GM13976 (cell line): ENCODE results near the gene SOHLH2.

Experiments
- DNase-seq: peaks from one replicate; pipeline ENCODE4 v3.0.0; 2012; ENCODE audit warnings: low spot score
- in situ Hi-C: fragments of 300-500 bp; cut with MboI; formaldehyde crosslinking; loops from one replicate; pipeline ENCODE4 v1.12.0; 2022; ENCODE audit warnings: low sequenced_read_pairs, mixed read lengths, inconsistent platforms; ENCODE audit not compliant: unreplicated experiment
- TF ChIP-seq, protein P1 (sequence below): IDR thresholded peaks from 2 replicates; pipeline ENCODE4 v1.5.1; 2012; ENCODE audit warnings: borderline replicate concordance, mild to moderate bottlenecking; ENCODE audit not compliant: insufficient read depth; ENCODE audit errors: extremely low read depth, missing control alignments, control extremely low read depth

The SOHLH2 gene

DNA sequence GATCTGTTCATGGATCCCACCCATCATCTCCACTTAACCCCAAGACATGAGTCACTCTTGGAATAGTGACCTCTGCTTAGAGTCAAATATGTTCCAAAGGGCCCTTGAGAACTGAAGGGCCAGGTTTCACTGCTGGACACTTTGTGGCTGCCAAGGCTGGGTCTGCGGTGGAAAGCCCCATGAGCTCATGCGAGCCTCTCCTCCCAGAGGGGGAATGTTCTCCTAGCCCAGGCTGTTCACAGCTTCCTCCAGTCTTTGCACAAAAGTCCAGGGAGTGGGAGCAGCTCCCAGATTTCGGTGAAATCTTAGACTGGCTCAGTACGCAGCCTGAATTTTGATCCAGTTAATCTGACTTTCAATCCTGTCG is 82.4 kb downstream of the SOHLH2 start:
- no peak for DNase-seq
- TF ChIP-seq, protein P1, sequence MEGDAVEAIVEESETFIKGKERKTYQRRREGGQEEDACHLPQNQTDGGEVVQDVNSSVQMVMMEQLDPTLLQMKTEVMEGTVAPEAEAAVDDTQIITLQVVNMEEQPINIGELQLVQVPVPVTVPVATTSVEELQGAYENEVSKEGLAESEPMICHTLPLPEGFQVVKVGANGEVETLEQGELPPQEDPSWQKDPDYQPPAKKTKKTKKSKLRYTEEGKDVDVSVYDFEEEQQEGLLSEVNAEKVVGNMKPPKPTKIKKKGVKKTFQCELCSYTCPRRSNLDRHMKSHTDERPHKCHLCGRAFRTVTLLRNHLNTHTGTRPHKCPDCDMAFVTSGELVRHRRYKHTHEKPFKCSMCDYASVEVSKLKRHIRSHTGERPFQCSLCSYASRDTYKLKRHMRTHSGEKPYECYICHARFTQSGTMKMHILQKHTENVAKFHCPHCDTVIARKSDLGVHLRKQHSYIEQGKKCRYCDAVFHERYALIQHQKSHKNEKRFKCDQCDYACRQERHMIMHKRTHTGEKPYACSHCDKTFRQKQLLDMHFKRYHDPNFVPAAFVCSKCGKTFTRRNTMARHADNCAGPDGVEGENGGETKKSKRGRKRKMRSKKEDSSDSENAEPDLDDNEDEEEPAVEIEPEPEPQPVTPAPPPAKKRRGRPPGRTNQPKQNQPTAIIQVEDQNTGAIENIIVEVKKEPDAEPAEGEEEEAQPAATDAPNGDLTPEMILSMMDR = no peak
- in situ Hi-C loops = no loop called here

DNA sequence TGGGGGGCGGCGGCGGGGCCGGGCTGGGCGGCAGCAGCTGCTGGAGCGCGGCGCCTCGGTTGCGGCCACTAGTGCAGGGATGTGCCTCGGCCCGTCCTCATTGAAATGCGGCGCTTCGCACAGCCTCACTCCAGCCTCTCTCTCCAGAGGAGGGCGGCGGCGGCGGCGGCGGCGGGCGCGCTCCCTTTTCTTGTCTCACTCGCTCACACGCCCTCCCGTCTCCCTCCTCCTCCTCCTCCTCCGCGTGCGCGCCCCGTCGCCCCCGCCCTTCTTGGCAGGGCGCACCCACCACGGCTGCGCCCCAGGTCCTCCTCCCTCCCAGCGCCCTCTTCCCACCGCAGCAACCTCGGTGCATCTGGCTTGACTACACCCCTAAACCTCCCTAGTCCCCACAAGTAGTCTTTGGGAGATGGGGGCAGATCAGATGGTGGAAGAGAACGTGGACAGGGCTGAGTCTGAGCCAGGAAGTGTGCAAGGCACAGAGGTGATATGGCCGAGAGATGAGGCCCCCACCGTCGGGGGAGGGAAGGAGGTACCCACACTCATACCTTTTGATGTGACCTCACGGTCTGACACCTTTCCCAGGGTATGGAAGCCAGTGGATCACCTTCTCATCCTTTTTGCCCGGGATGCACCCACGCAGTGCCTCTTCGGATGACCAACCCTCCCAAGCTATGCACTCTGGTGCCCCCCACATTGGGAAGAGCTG is 83.0 kb downstream of the SOHLH2 start, which contains the start of gene DCLK1:
Gene DCLK1 (minus strand): TSS at position 161 of the 709 bp plus-strand sequence.
- in situ Hi-C loops = no loop called here
- TF ChIP-seq, protein P1 = no peak
- DNase-seq = no peak

DNA sequence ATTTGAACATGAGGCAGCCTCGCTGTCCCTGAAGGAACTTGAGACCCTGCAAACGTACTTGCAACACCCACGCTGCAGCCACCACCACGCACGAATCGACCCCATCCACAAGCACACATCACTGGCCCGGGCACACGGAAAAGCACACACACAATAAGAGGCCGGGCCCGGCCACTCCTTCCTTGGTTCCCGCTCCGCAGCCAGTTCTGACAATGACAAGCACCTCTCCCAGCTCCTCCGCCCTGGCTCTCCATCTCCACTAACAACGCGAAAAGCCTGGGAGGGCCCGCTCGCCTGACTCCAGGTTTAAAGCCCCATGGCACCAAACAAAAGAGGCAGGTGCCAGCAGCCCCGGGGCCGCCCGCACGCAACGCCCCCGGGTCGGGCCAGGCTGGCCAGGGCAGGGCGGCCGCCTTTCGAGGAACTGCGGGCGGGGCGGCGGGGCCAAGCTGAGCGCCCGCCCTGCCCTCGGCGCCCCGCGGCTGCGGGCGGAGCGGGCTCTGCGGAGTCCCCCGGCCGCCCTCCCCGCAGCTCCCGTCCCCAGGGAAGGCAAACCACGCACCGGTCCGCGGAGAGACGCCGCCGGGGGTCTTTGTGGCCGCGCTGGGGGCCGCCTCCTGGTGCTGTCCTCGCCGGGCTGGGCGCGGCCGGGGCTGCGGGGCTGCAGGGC is 83.7 kb downstream of the SOHLH2 start:
- TF ChIP-seq, protein P1 = no peak
- in situ Hi-C loops = no loop called here
- no peak for DNase-seq

DNA sequence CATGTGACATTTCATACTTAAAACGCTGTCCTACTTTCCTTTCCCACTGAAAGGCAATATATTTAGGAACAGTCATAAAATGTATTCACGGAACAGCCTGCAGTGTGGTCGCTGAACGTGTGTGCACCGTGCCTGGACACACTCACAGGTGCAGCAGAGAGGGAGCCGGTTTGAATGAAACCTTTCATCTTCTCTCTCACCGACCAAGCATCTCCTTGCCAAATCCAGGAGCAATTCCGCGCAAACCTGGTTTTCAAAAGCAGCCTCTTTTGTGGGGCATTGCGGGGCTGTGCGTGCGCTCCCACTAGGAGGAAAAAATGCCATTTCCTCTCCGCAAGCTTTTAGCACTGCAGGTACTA is 84.2 kb downstream of the SOHLH2 start:
- in situ Hi-C loops = no loop called here
- TF ChIP-seq, protein P1 = no peak
- no peak for DNase-seq

DNA sequence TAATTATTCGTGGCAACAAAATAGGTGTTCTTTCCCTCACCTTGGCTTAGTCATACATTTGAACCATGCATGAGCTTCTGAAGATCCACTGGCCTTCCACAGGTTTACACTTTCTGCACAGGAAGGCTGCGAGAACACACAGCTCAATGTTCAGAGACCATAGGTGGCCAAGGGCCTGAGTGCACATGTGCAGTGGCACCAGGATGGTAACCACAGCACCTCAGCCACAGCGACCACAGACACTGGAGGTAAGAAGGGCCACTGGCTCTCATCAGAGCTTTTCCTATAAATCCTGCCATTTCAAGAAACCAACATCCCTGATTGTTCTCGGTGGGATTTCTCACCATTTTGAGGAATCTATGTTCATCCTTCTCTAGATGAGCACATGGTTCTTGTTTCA is 84.8 kb downstream of the SOHLH2 start:
- DNase-seq = no peak
- in situ Hi-C loops = no loop called here
- TF ChIP-seq, protein P1 = no peak

DNA sequence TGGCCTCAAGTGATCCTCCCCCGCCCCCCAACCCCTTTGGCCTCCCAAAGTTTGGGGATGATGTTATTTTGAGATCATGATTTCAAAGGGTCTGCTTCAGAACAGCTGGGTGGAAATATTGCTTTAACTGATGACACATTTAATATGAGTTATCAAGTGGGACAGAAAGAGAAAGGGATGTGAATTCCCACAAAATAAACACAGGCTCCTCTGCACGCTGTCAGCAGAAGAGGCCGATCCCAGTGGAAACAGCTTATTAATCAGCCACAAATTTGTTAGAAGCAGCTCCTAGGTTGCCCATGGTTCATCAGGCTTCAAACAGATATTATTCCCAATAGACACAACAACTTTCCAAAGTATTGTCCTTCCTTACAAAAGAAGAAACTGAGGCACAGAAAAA is 87.9 kb downstream of the SOHLH2 start:
- in situ Hi-C loops = no loop called here
- TF ChIP-seq, protein P1 = no peak
- no peak for DNase-seq
